ENCODE data around the gene KIF13A. TPM values are rescaled to one million over a fixed set of nuclear protein-coding genes. Genes with fewer than 3 reads are reported as not detected.
"Not testable (repeated sequence)": the region's sequence is repeated elsewhere in the genome, so short reads cannot be mapped to it uniquely, and the experiment has no call there.

KIF13A gene
- total RNA-seq, 4 donors from 2014 or later: 63.8 to 86.3 (median 78.2) TPM

- H3K4me1 ChIP-seq: peaks cover 27 to 49% (median 28%) of the 10 kb centered on the region in 4 donors
- H3K36me3 ChIP-seq: peaks cover 0 to 5% (median 0%) of the 10 kb centered on the region in 4 donors
- no peak overlapping the region for H3K27ac ChIP-seq (replicated peaks in 1 of 4)
- no peaks in the 10 kb centered on the region for H3K27me3 ChIP-seq
- intact Hi-C loops (cut with DNase I): no loop called here
- DNase-seq (ENCODE audit: extremely low spot score): no peak
- no peak for TF ChIP-seq EP300 (IDR thresholded peaks at IDR 0.05)
- no peak for TF ChIP-seq POLR2A (IDR thresholded peaks at IDR 0.05; ENCODE audit: low read depth)
- no peak for TF ChIP-seq POLR2AphosphoS5 (IDR thresholded peaks at IDR 0.05)
- TF ChIP-seq, protein P1, sequence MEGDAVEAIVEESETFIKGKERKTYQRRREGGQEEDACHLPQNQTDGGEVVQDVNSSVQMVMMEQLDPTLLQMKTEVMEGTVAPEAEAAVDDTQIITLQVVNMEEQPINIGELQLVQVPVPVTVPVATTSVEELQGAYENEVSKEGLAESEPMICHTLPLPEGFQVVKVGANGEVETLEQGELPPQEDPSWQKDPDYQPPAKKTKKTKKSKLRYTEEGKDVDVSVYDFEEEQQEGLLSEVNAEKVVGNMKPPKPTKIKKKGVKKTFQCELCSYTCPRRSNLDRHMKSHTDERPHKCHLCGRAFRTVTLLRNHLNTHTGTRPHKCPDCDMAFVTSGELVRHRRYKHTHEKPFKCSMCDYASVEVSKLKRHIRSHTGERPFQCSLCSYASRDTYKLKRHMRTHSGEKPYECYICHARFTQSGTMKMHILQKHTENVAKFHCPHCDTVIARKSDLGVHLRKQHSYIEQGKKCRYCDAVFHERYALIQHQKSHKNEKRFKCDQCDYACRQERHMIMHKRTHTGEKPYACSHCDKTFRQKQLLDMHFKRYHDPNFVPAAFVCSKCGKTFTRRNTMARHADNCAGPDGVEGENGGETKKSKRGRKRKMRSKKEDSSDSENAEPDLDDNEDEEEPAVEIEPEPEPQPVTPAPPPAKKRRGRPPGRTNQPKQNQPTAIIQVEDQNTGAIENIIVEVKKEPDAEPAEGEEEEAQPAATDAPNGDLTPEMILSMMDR (IDR thresholded peaks at IDR 0.05): no peak
- no peaks in the 10 kb centered on the region for H3K9me3 ChIP-seq
- H3K4me3 ChIP-seq: no peak overlapping the region
Measured at GRCh38 chr6:17979479-17979878, 8.0 kb downstream of the KIF13A start.

- H3K27me3 ChIP-seq; H3K36me3 ChIP-seq; DNase-seq (ENCODE audit: extremely low spot score); H3K9me3 ChIP-seq; intact Hi-C loops (cut with DNase I); H3K4me3 ChIP-seq; H3K27ac ChIP-seq (replicated peaks in 1 of 4): not testable (repeated sequence)
- WGBS: 93% methylated on average over 8 of the region's 36 CpGs
- peaks cover 39 to 59% (median 43%) of the 10 kb centered on the region in 4 donors for H3K4me1 ChIP-seq
Measured at GRCh38 chr6:17976258-17976657, 11.2 kb downstream of the KIF13A start.

DNA sequence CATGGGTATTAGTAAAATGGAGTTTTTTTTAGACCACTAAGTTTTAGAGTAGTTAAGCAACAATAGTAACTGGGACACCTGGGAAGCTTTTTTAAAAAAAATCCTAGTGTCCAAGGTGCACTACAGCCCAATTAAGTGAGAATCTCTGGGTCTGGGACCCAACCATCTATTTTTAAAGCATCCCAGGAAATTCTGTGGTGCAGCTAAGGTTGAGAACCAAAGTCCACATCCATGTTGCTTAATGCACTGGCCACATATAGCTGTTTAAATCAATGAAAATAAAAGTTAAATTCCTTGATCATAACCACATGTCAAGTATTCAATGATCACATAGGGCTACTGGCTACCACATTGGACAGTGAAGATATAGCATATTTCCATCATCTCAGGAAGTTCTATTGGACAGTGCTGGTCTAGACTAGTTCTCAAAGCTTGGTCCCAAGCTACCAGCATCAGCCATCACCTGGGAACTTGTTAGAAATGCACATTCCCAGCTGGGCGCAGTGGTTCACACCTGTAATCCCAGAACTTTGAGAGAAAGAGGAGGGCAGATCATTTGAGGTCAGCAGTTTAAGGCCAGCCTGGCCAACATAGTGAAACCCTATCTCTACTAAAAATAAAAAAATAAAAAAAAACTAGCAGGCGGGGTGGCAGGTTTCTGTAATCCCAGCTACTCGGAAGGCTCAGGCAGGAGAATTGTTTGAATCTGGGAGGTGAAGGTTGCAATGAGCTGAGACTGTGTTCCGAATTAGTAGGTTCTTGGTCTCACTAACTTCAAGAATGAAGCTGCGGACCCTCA, 12.7 kb downstream of the KIF13A start:
- 94% methylated on average over 5 of the region's 5 CpGs for WGBS
- TF ChIP-seq, protein P1 (IDR thresholded peaks at IDR 0.05): no peak
- TF ChIP-seq EP300 (IDR thresholded peaks at IDR 0.05): no peak
- no peak for TF ChIP-seq POLR2AphosphoS5 (IDR thresholded peaks at IDR 0.05)
- Histone ChIP-seq H3K36me3 (no peaks in the 10 kb centered on the region), H3K9me3 (no peaks in the 10 kb centered on the region), H3K27me3 (no peaks in the 10 kb centered on the region), H3K4me1 (peaks cover 40 to 54% (median 48%) of the 10 kb centered on the region in 4 donors), H3K4me3 (no peak overlapping the region), H3K27ac (replicated peaks in 1 of 4) (no peak overlapping the region)
- DNase-seq (ENCODE audit: extremely low spot score): no peak
- intact Hi-C loops (cut with DNase I): no loop called here

DNA sequence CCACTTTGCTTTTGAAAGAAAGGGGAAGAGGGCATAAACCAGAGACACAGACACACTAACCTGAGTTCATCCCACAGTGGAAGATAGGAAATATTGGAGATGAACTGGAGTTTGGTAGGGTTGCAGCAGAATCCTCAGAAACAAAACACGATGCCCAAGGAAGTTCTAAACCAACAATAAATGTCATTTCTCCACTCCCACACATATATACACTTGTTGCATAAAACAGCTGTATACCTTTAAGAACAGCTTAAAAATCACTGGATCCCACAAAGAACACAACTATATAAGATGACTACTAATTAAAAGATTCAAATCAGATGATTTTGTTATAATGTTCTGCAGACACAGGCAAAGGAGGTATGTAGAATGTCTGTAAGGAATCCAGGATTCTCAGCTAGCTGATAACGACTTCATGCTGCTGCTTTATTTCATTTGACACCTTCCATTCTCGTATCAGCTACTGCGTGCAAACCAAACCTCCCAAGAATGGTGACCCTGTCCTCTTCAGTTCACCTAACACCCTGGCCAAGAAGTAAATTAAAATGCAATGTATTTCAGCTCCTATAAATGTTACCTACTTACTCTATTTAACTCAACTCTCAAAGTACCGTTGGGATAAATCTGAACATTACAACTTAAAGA, 14.3 kb downstream of the KIF13A start:
- no peaks in the 10 kb centered on the region for H3K36me3 ChIP-seq
- H3K27ac ChIP-seq (replicated peaks in 1 of 4): peak overlapping the region in 3 of 4 donors; percentile 43 to 55 (median 53)
- H3K4me1 ChIP-seq: peaks cover 49 to 67% (median 59%) of the 10 kb centered on the region in 4 donors
- H3K9me3 ChIP-seq: no peaks in the 10 kb centered on the region
- 32% methylated on average over 5 of the region's 5 CpGs for WGBS
- no peak for TF ChIP-seq POLR2A (IDR thresholded peaks at IDR 0.05; ENCODE audit: low read depth)
- no peak for TF ChIP-seq EP300 (IDR thresholded peaks at IDR 0.05)
- TF ChIP-seq POLR2AphosphoS5 (IDR thresholded peaks at IDR 0.05): no peak
- TF ChIP-seq, protein P1 (IDR thresholded peaks at IDR 0.05): no peak
- intact Hi-C loops (cut with DNase I): no loop called here
- H3K27me3 ChIP-seq: no peaks in the 10 kb centered on the region
- no peak for DNase-seq (ENCODE audit: extremely low spot score)
- no peak overlapping the region for H3K4me3 ChIP-seq

- no peak overlapping the region for H3K4me3 ChIP-seq
- TF ChIP-seq EP300 (IDR thresholded peaks at IDR 0.05) (no peak), POLR2A (IDR thresholded peaks at IDR 0.05; ENCODE audit: low read depth) (no peak), POLR2AphosphoS5 (IDR thresholded peaks at IDR 0.05) (no peak)
- TF ChIP-seq, protein P1 (IDR thresholded peaks at IDR 0.05): no peak
- WGBS: 61% methylated on average over 7 of the region's 7 CpGs
- no peaks in the 10 kb centered on the region for H3K36me3 ChIP-seq
- peaks cover 57 to 75% (median 66%) of the 10 kb centered on the region in 4 donors for H3K4me1 ChIP-seq
- peak overlapping the region; percentile 43 to 55 (median 49) for H3K27ac ChIP-seq (replicated peaks in 1 of 4)
- no peaks in the 10 kb centered on the region for H3K27me3 ChIP-seq
- intact Hi-C loops (cut with DNase I): no loop called here
- no peak for DNase-seq (ENCODE audit: extremely low spot score)
- H3K9me3 ChIP-seq: no peaks in the 10 kb centered on the region
Measured at GRCh38 chr6:17972074-17972952, 15.1 kb downstream of the KIF13A start.
